Dermis blood vessel endothelial cell (primary cell): ENCODE results near the gene CACNA1G. TPM values are rescaled to one million over a fixed set of nuclear protein-coding genes. Genes with fewer than 3 reads are reported as not detected.

Source experiments
- DNase-seq: peaks from one replicate; pipeline ENCODE4 v3.0.0; 2010
- total RNA-seq: library from RNA; depleted of rRNA; stranded (reverse); fragments of >200 nt; gene quantifications from 2 replicates; pipeline ENCODE4 v1.2.3, GENCODE V29; 2014

CACNA1G gene
- total RNA-seq, 1 donor from 2014 or later: not detected

- DNase-seq: peak; percentile 27
Measured at GRCh38 chr17:50634224-50634914, 73.9 kb downstream of the CACNA1G start, which contains the start of gene ABCC3. ABCC3 (plus strand) TSS chr17:50634881; CDS start chr17:50634937, 56 bp downstream.

- no peak for DNase-seq
Measured at GRCh38 chr17:50634915-50635731, 74.6 kb downstream of the CACNA1G start.

GRCh38 chr17:50635732-50635981 is 75.1 kb downstream of the CACNA1G start:
- DNase-seq: no peak

- no peak for DNase-seq
Measured at GRCh38 chr17:50635982-50636803, 75.7 kb downstream of the CACNA1G start.

GRCh38 chr17:50636804-50637195 is 76.3 kb downstream of the CACNA1G start:
- DNase-seq: no peak

GRCh38 chr17:50637829-50638605 is 77.5 kb downstream of the CACNA1G start:
- DNase-seq: no peak

GRCh38 chr17:50638606-50638965 is 78.1 kb downstream of the CACNA1G start:
- no peak for DNase-seq

GRCh38 chr17:50638966-50639713 is 78.6 kb downstream of the CACNA1G start:
- peak; percentile 92 for DNase-seq

GRCh38 chr17:50640686-50641351 is 80.3 kb downstream of the CACNA1G start:
- peak; percentile 52 for DNase-seq

- DNase-seq: no peak
Measured at GRCh38 chr17:50641357-50641756, 80.8 kb downstream of the CACNA1G start.

GRCh38 chr17:50642071-50642721 is 81.7 kb downstream of the CACNA1G start:
- no peak for DNase-seq

GRCh38 chr17:50642722-50643656 is 82.5 kb downstream of the CACNA1G start:
- DNase-seq: no peak

- no peak for DNase-seq
Measured at GRCh38 chr17:50645748-50646682, 85.5 kb downstream of the CACNA1G start.

GRCh38 chr17:50647187-50647586 is 86.7 kb downstream of the CACNA1G start:
- no peak for DNase-seq

GRCh38 chr17:50649042-50649908 is 88.8 kb downstream of the CACNA1G start:
- DNase-seq: peak; percentile 44

- DNase-seq: no peak
Measured at GRCh38 chr17:50651661-50652060, 91.1 kb downstream of the CACNA1G start.

- DNase-seq: no peak
Measured at GRCh38 chr17:50653738-50654137, 93.2 kb downstream of the CACNA1G start.
